ENCODE results near the gene CFLAR.

Gene CFLAR

GRCh38 chr2:201084863-201085262 is 31.1 kb upstream of the CFLAR start:
- no peak overlapping the region for H3K4me3 ChIP-seq (ENCODE audit: low read length)
- TF ChIP-seq CTCF (conservative IDR thresholded peaks at IDR 0.05; ENCODE audit: low read depth, low read length) = no peak
- no peak for DNase-seq (ENCODE audit: low read depth)

DNA sequence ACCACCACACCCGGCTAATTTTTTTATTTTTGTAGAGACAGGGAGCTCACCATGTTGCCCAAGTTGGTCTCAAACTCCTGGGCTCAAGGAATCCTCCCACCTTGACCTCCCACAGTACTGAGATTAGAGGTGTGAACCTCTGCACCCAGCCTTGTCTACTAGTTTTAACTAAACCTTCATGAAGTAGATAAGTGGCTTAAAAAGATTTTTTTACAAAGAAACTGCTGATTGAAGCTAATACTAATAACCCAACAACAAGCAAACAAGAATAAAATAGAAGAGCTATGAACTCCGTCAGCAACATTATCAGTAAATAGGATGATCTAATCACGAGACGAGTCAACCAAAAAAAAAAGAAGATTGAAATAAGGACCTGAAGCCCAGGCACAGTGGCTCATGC is 25.4 kb upstream of the CFLAR start:
- TF ChIP-seq CTCF (conservative IDR thresholded peaks at IDR 0.05; ENCODE audit: low read depth, low read length) = no peak
- DNase-seq (ENCODE audit: low read depth) = no peak
- no peak overlapping the region for H3K4me3 ChIP-seq (ENCODE audit: low read length)

GRCh38 chr2:201093573-201093972 is 22.4 kb upstream of the CFLAR start:
- H3K4me3 ChIP-seq (ENCODE audit: low read length) = no peak overlapping the region
- DNase-seq (ENCODE audit: low read depth) = no peak
- no peak for TF ChIP-seq CTCF (conservative IDR thresholded peaks at IDR 0.05; ENCODE audit: low read depth, low read length)

DNA sequence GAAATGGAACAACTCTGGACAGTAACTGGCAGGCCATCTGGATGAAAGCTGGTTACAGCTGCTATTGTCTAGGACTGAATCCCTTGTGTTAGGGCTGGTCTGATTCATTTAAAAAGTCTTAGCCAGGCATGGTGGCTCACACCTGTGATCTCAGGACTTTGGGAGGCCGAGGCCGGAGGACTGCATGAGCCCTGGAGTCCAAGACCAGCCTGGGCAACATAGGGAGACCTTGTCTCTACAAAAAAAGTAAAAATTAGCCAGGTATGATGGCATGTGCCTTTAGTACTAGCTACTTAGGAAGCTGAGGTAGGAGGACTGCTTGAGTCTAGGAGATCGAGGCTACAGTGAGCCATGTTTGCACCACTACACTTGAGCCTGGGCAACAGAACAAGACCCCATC is 15.5 kb upstream of the CFLAR start:
- no peak for TF ChIP-seq CTCF (conservative IDR thresholded peaks at IDR 0.05; ENCODE audit: low read depth, low read length)
- no peak for DNase-seq (ENCODE audit: low read depth)
- H3K4me3 ChIP-seq (ENCODE audit: low read length) = no peak overlapping the region

- TF ChIP-seq CTCF (conservative IDR thresholded peaks at IDR 0.05; ENCODE audit: low read depth, low read length) = no peak
- H3K4me3 ChIP-seq (ENCODE audit: low read length) = no peak overlapping the region
- DNase-seq (ENCODE audit: low read depth) = no peak
Observed at GRCh38 chr2:201105759-201106158, 10.2 kb upstream of the CFLAR start.

GRCh38 chr2:201107624-201108023 is 8.3 kb upstream of the CFLAR start:
- no peak for TF ChIP-seq CTCF (conservative IDR thresholded peaks at IDR 0.05; ENCODE audit: low read depth, low read length)

GRCh38 chr2:201108341-201108740 is 7.6 kb upstream of the CFLAR start:
- no peak for TF ChIP-seq CTCF (conservative IDR thresholded peaks at IDR 0.05; ENCODE audit: low read depth, low read length)
- no peak overlapping the region for H3K4me3 ChIP-seq (ENCODE audit: low read length)
- DNase-seq (ENCODE audit: low read depth) = no peak

More at GRCh38 chr2:201107624-201108023, 8.3 kb upstream of the CFLAR start:
- DNase-seq (ENCODE audit: low read depth) = no peak
- H3K4me3 ChIP-seq (ENCODE audit: low read length) = no peak overlapping the region

All from retinal pigment epithelial cell (primary cell).